ENCODE data around the gene LMF1. TPM values are rescaled to one million over a fixed set of nuclear protein-coding genes. Genes with fewer than 3 reads are reported as not detected.

Gene LMF1
- 22.7 and 36.4 TPM in 2 replicates for total RNA-seq

DNA sequence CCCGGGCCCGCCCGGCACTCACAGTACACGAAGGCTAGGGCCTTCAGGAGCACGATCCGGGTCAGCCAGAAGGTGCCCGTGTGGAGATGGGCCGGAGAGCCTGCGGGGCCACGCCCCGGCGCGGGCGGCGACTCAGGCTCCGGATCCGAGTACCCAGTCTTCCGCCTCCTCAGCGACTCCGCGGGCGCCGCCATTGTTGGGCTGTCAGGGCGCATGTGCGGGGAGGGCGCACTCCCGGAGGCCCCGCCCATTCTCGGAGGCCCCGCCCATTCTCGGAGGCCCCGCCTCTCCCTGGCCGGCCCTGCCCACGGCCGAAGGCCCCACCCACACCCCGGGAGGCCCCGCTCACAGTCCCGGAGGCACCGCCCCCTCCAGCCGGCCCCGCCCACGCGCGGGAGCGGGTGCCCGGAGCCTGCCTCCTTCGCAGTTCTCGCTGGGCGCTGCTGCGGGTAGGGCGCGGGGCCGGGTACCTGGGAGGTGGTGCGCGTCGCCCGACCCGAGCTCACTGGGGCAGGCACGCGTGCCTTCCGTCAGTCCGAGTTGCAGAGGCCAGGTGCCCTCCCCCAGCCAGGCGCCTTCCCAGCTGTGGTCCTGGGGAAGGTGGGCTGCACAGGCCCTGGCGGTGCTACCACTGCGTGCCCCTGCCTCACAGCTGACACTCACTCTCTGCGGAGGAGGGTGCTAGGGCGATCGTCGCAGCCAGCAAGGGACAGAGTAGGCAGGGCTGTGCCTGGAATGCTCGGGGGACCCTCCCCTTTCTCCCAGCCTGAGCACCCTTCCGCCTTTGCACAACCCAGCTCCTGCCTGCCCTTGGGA lies at the start of gene LMF1:
Gene LMF1, minus strand, starts transcription at position 219 of the 816 bp plus-strand sequence. Its CDS starts 4 bp downstream, at position 215.

DNA sequence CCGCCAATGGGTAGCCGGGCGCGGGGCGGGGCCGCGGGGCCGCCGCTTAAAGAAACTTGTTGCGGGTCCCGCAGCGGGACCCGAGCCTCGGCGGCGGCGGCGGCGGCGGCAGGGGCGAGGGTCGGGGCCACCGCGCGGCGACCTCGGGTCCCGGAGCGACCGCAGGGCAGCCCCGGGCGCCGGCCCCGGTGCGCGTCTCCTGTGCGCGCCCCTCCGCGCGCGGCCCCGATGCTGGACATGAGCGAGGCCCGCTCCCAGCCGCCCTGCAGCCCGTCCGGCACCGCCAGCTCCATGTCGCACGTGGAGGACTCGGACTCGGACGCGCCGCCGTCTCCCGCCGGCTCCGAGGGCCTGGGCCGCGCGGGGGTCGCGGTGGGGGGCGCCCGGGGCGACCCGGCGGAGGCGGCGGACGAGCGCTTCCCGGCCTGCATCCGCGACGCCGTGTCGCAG lies 10.9 kb upstream of the LMF1 start, which contains the start of gene SOX8:
Gene SOX8, plus strand, starts transcription at position 76 of the 450 bp plus-strand sequence. Its CDS starts 153 bp downstream, at position 229.

Other genes with a start within 250 kb of the LMF1 start
- 31.3 and 37.1 TPM in 2 replicates for gene ANTKMT, start 249.8 kb downstream of the LMF1 start, total RNA-seq
- 1.6 and 3.8 TPM in 2 replicates for gene CCDC78, start 244.5 kb downstream of the LMF1 start, total RNA-seq
- 16.4 and 21.5 TPM in 2 replicates for gene HAGHL, start 243.9 kb downstream of the LMF1 start, total RNA-seq
- 27.3 and 44.3 TPM in 2 replicates for gene CIAO3, start 230.0 kb downstream of the LMF1 start, total RNA-seq
- gene MSLN, start 210.2 kb downstream of the LMF1 start, total RNA-seq: 0.17 TPM in 1 of 2 replicates, not detected in the other
- 20.5 and 29.6 TPM in 2 replicates for gene RPUSD1, start 182.6 kb downstream of the LMF1 start, total RNA-seq
- 6.9 and 18.3 TPM in 2 replicates for gene CHTF18, start 182.4 kb downstream of the LMF1 start, total RNA-seq
- not detected in 2 replicates for gene GNG13, start 170.2 kb downstream of the LMF1 start, total RNA-seq
- gene SOX8, start 10.8 kb upstream of the LMF1 start, total RNA-seq: under 0.01 and 0.17 TPM in 2 replicates
- gene SSTR5, start 101.8 kb upstream of the LMF1 start, total RNA-seq: not detected in 2 replicates
- gene C1QTNF8, start 125.3 kb upstream of the LMF1 start, total RNA-seq: not detected in 2 replicates
- gene CACNA1H, start 182.1 kb upstream of the LMF1 start, total RNA-seq: 0.15 and 0.33 TPM in 2 replicates

Measured in smooth muscle cell of trachea (primary cell).